Calu3 (cell line): ENCODE measurements around the gene GDE1. TPM values are rescaled to one million over a fixed set of nuclear protein-coding genes. Genes with fewer than 3 reads are reported as not detected.

Source experiments
- BruUV-seq: library from RNA; stranded (reverse); fragments of 400-500 nt; replicated peaks from 2 replicates; lab custom pipeline; 2021; lab: Mats Ljungman, UMichigan
- CTCF ChIA-PET: fragments of 300-600 bp; sonication (Branson Sonifier 250); formaldehyde crosslinking; loops from one replicate; lab custom pipeline; 2022; ENCODE audit warnings: antibody characterized with exemption; lab: Charles Lee
- DNase-seq: peaks from one replicate; pipeline ENCODE4 v3.0.0; 2022
- H3K27ac Mint-ChIP-seq: one replicate; pipeline ENCODE4 v1.8.0; 2022; ENCODE audit warnings: mixed read lengths; ENCODE audit not compliant: unreplicated experiment
- H3K27me3 Mint-ChIP-seq: one replicate; pipeline ENCODE4 v1.8.0; 2022; ENCODE audit warnings: mixed read lengths; ENCODE audit not compliant: unreplicated experiment
- H3K36me3 Mint-ChIP-seq: one replicate; pipeline ENCODE4 v1.8.0; 2022; ENCODE audit warnings: mild to moderate bottlenecking, moderate library complexity, mixed read lengths; ENCODE audit not compliant: insufficient read depth, unreplicated experiment
- H3K4me1 Mint-ChIP-seq: one replicate; pipeline ENCODE4 v1.8.0; 2022; ENCODE audit warnings: mild to moderate bottlenecking, low read depth, mixed read lengths; ENCODE audit not compliant: unreplicated experiment
- H3K4me3 Mint-ChIP-seq: one replicate; pipeline ENCODE4 v1.8.0; 2022; ENCODE audit warnings: mild to moderate bottlenecking, low read depth, moderate library complexity, mixed read lengths; ENCODE audit not compliant: unreplicated experiment
- H3K9me3 Mint-ChIP-seq: one replicate; pipeline ENCODE4 v1.8.0; 2022; ENCODE audit warnings: low read depth, mixed read lengths; ENCODE audit not compliant: unreplicated experiment
- intact Hi-C: fragments of 100-400 bp; cut with micrococcal nuclease; formaldehyde crosslinking; loops from one replicate; pipeline ENCODE4 v1.10.0; 2022; ENCODE audit not compliant: unreplicated experiment
- total RNA-seq: library from RNA; stranded (reverse); gene quantifications from 2 replicates; pipeline ENCODE4 v1.2.3, GENCODE V29; 2022
- TF ChIP-seq, protein P1 (sequence below): fragments of 200-600 bp; IDR thresholded peaks from one replicate; pipeline ENCODE4 v1.8.0; 2022; ENCODE audit warnings: antibody characterized with exemption; ENCODE audit not compliant: unreplicated experiment

GDE1 gene
- total RNA-seq, 1 experiment from 2014 or later: 98.2 TPM

- TF ChIP-seq, protein P1, sequence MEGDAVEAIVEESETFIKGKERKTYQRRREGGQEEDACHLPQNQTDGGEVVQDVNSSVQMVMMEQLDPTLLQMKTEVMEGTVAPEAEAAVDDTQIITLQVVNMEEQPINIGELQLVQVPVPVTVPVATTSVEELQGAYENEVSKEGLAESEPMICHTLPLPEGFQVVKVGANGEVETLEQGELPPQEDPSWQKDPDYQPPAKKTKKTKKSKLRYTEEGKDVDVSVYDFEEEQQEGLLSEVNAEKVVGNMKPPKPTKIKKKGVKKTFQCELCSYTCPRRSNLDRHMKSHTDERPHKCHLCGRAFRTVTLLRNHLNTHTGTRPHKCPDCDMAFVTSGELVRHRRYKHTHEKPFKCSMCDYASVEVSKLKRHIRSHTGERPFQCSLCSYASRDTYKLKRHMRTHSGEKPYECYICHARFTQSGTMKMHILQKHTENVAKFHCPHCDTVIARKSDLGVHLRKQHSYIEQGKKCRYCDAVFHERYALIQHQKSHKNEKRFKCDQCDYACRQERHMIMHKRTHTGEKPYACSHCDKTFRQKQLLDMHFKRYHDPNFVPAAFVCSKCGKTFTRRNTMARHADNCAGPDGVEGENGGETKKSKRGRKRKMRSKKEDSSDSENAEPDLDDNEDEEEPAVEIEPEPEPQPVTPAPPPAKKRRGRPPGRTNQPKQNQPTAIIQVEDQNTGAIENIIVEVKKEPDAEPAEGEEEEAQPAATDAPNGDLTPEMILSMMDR: no peak
- intact Hi-C loops: no loop called here
Measured at GRCh38 chr16:19513377-19514053, 8.4 kb downstream of the GDE1 start.

GRCh38 chr16:19512297-19512696 is 9.6 kb downstream of the GDE1 start:
- H3K4me3 Mint-ChIP-seq: no peak overlapping the region
- TF ChIP-seq, protein P1: no peak
- H3K9me3 Mint-ChIP-seq: no peaks in the 10 kb centered on the region
- no peak for DNase-seq
- H3K27me3 Mint-ChIP-seq: no peaks in the 10 kb centered on the region
- H3K4me1 Mint-ChIP-seq: peaks cover 18% of the 10 kb centered on the region
- CTCF ChIA-PET: no interaction called here
- no TSS peak for BruUV-seq
- intact Hi-C loops: no loop called here
- peaks cover 56% of the 10 kb centered on the region for H3K36me3 Mint-ChIP-seq
- H3K27ac Mint-ChIP-seq: no peak overlapping the region

More at GRCh38 chr16:19513377-19514053, 8.4 kb downstream of the GDE1 start:
- peaks cover 61% of the 10 kb centered on the region for H3K36me3 Mint-ChIP-seq
- peak overlapping the region; percentile 40 for H3K27ac Mint-ChIP-seq
- H3K4me1 Mint-ChIP-seq: peaks cover 28% of the 10 kb centered on the region
- CTCF ChIA-PET: no interaction called here
- no peak for DNase-seq
- no TSS peak for BruUV-seq
- no peak overlapping the region for H3K4me3 Mint-ChIP-seq
- H3K9me3 Mint-ChIP-seq: no peaks in the 10 kb centered on the region
- no peaks in the 10 kb centered on the region for H3K27me3 Mint-ChIP-seq

GRCh38 chr16:19507867-19508266 is 14.0 kb downstream of the GDE1 start:
- intact Hi-C loops: loop anchor here (10.0 kb wide), 1 partner anchor 523 kb away; the partner anchor contains the start of gene TMC7
- no peaks in the 10 kb centered on the region for H3K27me3 Mint-ChIP-seq
- peaks cover 15% of the 10 kb centered on the region for H3K4me1 Mint-ChIP-seq
- H3K36me3 Mint-ChIP-seq: peaks cover 69% of the 10 kb centered on the region
- CTCF ChIA-PET: no interaction called here
- TF ChIP-seq, protein P1: no peak
- no TSS peak for BruUV-seq
- no peak for DNase-seq
- no peak overlapping the region for H3K4me3 Mint-ChIP-seq
- peak overlapping the region; percentile 12 for H3K27ac Mint-ChIP-seq
- H3K9me3 Mint-ChIP-seq: no peaks in the 10 kb centered on the region

GRCh38 chr16:19506965-19507364 is 14.9 kb downstream of the GDE1 start:
- BruUV-seq: no TSS peak
- Mint-ChIP-seq H3K9me3 (no peaks in the 10 kb centered on the region), H3K27me3 (no peaks in the 10 kb centered on the region), H3K27ac (peak overlapping the region; percentile 12), H3K4me1 (peaks cover 15% of the 10 kb centered on the region), H3K4me3 (no peak overlapping the region), H3K36me3 (peaks cover 73% of the 10 kb centered on the region)
- no peak for DNase-seq
- CTCF ChIA-PET: interaction anchor here (0.9 kb wide), 1 partner anchor 152 kb away, joined by 3 read pairs; no protein-coding TSS in a partner anchor
- TF ChIP-seq, protein P1: no peak
- intact Hi-C loops: loop anchor here (10.0 kb wide), 1 partner anchor 522 kb away; the partner anchor contains the start of gene TMC7
